K562 (cell line): ENCODE results near the gene SUFU. TPM values are rescaled to one million over a fixed set of nuclear protein-coding genes. Genes with fewer than 3 reads are reported as not detected.

Experiments used
- ARHGAP35 ChIP-seq: fragments of 450-650 bp; IDR thresholded peaks from 2 replicates; pipeline ENCODE4 v1.6.1; 2018; ENCODE audit not compliant: partially characterized antibody
- EGR1 ChIP-seq: fragments of 450-650 bp; conservative IDR thresholded peaks from 2 replicates; pipeline ENCODE4 v1.6.1; 2017; ENCODE audit warnings: mild to moderate bottlenecking
- FOXA1 ChIP-seq: fragments of 450-650 bp; IDR thresholded peaks from 2 replicates; pipeline ENCODE4 v1.6.1; 2016; ENCODE audit warnings: mild to moderate bottlenecking, borderline replicate concordance
- FOXA3 ChIP-seq, 2 experiments: fragments of 450-650 bp in 1 of 2; sonication (generic) in 1 of 2; formaldehyde crosslinking; IDR thresholded peaks in 1 of 2; conservative IDR thresholded peaks in 1 of 2; 2 replicates each; pipeline versions ENCODE4 v1.4.0 to v1.8.0; 2020 to 2022; ENCODE audit warnings: mild to moderate bottlenecking in 2 of 2, missing genetic modification reagents in 1 of 2
- FOXP4 ChIP-seq: sonication (generic); formaldehyde crosslinking; IDR thresholded peaks from 2 replicates; pipeline ENCODE4 v1.8.0; 2022; ENCODE audit warnings: mild to moderate bottlenecking, missing genetic modification reagents, borderline replicate concordance
- HNRNPL ChIP-seq: fragments of 200-400 bp; formaldehyde crosslinking; IDR thresholded peaks from 2 replicates; pipeline ENCODE4 v1.6.1; 2017; ENCODE audit warnings: low read depth, mild to moderate bottlenecking, low read length
- ILF3 ChIP-seq: fragments of 450-650 bp; IDR thresholded peaks from 2 replicates; pipeline ENCODE4 v1.6.1; 2018; ENCODE audit warnings: antibody characterized with exemption, mild to moderate bottlenecking, moderate library complexity, borderline replicate concordance
- KDM1A ChIP-seq, 2 experiments: fragments of 450-650 bp; IDR thresholded peaks; 2 replicates each; pipeline ENCODE4 v1.6.1; 2016; ENCODE audit warnings: mild to moderate bottlenecking in 2 of 2
- RBM17 ChIP-seq: fragments of 200-400 bp; formaldehyde crosslinking; IDR thresholded peaks from 2 replicates; pipeline ENCODE4 v1.6.1; 2017; ENCODE audit warnings: low read depth, mild to moderate bottlenecking, low read length, borderline replicate concordance
- SOX6 ChIP-seq: fragments of 450-650 bp; IDR thresholded peaks from 2 replicates; pipeline ENCODE4 v1.6.1; 2014; ENCODE audit warnings: mild to moderate bottlenecking
- U2AF2 ChIP-seq: fragments of 200-400 bp; formaldehyde crosslinking; optimal IDR thresholded peaks from 2 replicates; pipeline ENCODE3; 2017; ENCODE audit warnings: low read depth, mild to moderate bottlenecking, low read length
- USF1 ChIP-seq: sonication (generic); formaldehyde crosslinking; IDR thresholded peaks from 2 replicates; pipeline ENCODE4 v1.9.0; 2022; ENCODE audit warnings: mild to moderate bottlenecking, missing genetic modification reagents
- ZNF431 ChIP-seq: sonication (generic); formaldehyde crosslinking; IDR thresholded peaks from 2 replicates; pipeline ENCODE4 v1.8.0; 2022; ENCODE audit warnings: mild to moderate bottlenecking, missing genetic modification reagents
- ZNF584 ChIP-seq: fragments of 200-800 bp; sonication (Bioruptor generic); IDR thresholded peaks from 2 replicates; pipeline ENCODE4 v1.6.1; 2016; ENCODE audit warnings: low read depth, mild to moderate bottlenecking, missing genetic modification characterization, missing compliant biosample characterization
- polyA plus RNA-seq, 8 experiments: library from polyadenylated mRNA; depleted of rRNA in 4 of 8; stranded (reverse) in 5 of 8; unstranded in 3 of 8; fragments of >200 nt; fragmentation: Nextera tagmentation in 2 of 8; fragmentation: Illumina TruSeq in 1 of 8; extraction: Ambion mirVana in 2 of 8; extraction: Trizol in 1 of 8; gene quantifications; 2 replicates each; pipeline versions ENCODE4 v1.2.1 to v1.2.3, GENCODE V29; 2011 to 2014; ENCODE audit warnings: inconsistent platforms in 1 of 8, missing spikeins in 1 of 8
- total RNA-seq, 7 experiments: library from RNA; depleted of rRNA in 6 of 7; stranded (reverse); fragments of >200 nt in 6 of 7; fragmentation: Illumina TruSeq in 2 of 7; extraction: Trizol in 2 of 7; gene quantifications; 2 replicates each; pipeline versions ENCODE4 v1.2.1 to v1.2.3, GENCODE V29; 2011 to 2021; ENCODE audit warnings: low replicate concordance in 1 of 7
- TF ChIP-seq, protein P1 (sequence below): fragments of 450-650 bp; IDR thresholded peaks from 2 replicates; pipeline ENCODE4 v1.7.0; 2016; ENCODE audit warnings: borderline replicate concordance

Gene SUFU
- total and polyA plus RNA-seq, 9 of the 15 experiments (the other 6 are each of a cell fraction or from before 2014, with no cell fraction given), result 0.59 to 6.3 (median 0.82) TPM

DNA sequence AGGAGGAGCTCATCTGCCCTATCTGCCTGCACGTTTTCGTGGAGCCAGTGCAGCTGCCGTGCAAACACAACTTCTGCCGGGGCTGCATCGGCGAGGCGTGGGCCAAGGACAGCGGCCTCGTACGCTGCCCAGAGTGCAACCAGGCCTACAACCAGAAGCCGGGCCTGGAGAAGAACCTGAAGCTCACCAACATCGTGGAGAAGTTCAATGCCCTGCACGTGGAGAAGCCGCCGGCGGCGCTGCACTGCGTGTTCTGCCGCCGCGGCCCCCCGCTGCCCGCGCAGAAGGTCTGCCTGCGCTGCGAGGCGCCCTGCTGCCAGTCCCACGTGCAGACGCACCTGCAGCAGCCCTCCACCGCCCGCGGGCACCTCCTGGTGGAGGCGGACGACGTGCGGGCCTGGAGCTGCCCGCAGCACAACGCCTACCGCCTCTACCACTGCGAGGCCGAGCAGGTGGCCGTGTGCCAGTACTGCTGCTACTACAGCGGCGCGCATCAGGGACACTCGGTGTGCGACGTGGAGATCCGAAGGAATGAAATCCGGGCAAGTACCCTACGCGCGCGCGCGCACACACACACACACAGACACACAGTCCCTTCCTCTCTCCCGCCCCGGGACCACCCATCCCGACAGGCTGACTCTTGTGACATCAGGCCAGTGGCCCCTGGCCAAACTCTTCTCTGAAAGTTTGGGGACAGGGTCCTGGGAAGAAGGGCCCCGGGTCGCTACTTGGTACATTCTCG, 141.0 kb downstream of the SUFU start (continued):
- no peak for TF ChIP-seq RBM17
- TF ChIP-seq ILF3, result no peak
- peak in 1 of 2 experiments; percentile 35; a peak in 1 of 4 replicates for TF ChIP-seq KDM1A (IDR thresholded peaks at IDR 0.05)
- peak; percentile 58 for TF ChIP-seq USF1 (CRISPR knock-in tag)
- no peak for TF ChIP-seq EGR1
- no peak for TF ChIP-seq ZNF584 (CRISPR knock-in tag)
- no peak for TF ChIP-seq FOXA1
- TF ChIP-seq U2AF2, result no peak
- no peak for TF ChIP-seq SOX6
- TF ChIP-seq HNRNPL, result peak; percentile 76; the same call in 1 of the 2 replicates
- TF ChIP-seq FOXA3 (CRISPR knock-in tag; conservative IDR thresholded peaks at IDR 0.05 in 1 of 2, IDR thresholded peaks at IDR 0.05 in 1 of 2), result no peak
- 0 out of 2 replicates have a peak, but pooled peaks have one; percentile 47 for TF ChIP-seq FOXP4
- no peak for TF ChIP-seq ARHGAP35
- TF ChIP-seq ZNF431 (CRISPR knock-in tag), result 0 out of 2 replicates have a peak, but pooled peaks have one; percentile 45
- TF ChIP-seq, protein P1, sequence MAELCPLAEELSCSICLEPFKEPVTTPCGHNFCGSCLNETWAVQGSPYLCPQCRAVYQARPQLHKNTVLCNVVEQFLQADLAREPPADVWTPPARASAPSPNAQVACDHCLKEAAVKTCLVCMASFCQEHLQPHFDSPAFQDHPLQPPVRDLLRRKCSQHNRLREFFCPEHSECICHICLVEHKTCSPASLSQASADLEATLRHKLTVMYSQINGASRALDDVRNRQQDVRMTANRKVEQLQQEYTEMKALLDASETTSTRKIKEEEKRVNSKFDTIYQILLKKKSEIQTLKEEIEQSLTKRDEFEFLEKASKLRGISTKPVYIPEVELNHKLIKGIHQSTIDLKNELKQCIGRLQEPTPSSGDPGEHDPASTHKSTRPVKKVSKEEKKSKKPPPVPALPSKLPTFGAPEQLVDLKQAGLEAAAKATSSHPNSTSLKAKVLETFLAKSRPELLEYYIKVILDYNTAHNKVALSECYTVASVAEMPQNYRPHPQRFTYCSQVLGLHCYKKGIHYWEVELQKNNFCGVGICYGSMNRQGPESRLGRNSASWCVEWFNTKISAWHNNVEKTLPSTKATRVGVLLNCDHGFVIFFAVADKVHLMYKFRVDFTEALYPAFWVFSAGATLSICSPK, result no peak
